Measurements from ENCODE around the gene CYP2A13.
"Not testable (repeated sequence)": the region's sequence is repeated elsewhere in the genome, so short reads cannot be mapped to it uniquely, and the experiment has no call there.

The CYP2A13 gene, protein sequence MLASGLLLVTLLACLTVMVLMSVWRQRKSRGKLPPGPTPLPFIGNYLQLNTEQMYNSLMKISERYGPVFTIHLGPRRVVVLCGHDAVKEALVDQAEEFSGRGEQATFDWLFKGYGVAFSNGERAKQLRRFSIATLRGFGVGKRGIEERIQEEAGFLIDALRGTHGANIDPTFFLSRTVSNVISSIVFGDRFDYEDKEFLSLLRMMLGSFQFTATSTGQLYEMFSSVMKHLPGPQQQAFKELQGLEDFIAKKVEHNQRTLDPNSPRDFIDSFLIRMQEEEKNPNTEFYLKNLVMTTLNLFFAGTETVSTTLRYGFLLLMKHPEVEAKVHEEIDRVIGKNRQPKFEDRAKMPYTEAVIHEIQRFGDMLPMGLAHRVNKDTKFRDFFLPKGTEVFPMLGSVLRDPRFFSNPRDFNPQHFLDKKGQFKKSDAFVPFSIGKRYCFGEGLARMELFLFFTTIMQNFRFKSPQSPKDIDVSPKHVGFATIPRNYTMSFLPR

DNA sequence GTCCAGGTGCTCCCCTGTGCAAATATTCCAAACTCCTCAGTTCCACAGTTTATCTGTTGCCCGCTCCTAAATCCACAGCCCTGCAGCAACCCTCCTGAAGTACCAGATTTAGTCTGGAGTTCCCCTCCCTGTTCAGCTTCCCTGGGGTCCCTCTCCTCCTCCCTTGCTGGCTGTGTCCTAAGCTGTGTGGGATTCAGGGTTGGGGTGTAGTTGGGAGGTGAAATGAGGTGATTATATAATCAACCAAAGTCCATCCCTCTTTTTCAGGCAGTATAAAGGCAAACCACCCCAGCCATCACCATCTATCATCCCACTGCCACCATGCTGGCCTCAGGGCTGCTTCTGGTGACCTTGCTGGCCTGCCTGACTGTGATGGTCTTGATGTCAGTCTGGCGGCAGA lies at the start of gene CYP2A13:
Gene CYP2A13 (plus strand): TSS at position 301 of the 400 bp plus-strand sequence. CDS start 21 bp downstream, at position 322.
- H4K20me1 ChIP-seq = no peaks in the 10 kb centered on the region
- H3K4me3 ChIP-seq = no peak within 1 kb of the TSS
- H3K4me1 ChIP-seq = no peaks in the 10 kb centered on the region
- H3K36me3 ChIP-seq = no peaks in the 10 kb centered on the region
- no peak within 1 kb of the TSS for H3K4me2 ChIP-seq
- H3K9me3 ChIP-seq = no peaks in the 10 kb centered on the region
- no peak within 1 kb of the TSS for H3K9ac ChIP-seq
- H3K27ac ChIP-seq = no peak within 1 kb of the TSS
- no peaks in the 10 kb centered on the region for H3K27me3 ChIP-seq
- no peak for TF ChIP-seq Cebpa-rat (IDR thresholded peaks at IDR 0.05)

DNA sequence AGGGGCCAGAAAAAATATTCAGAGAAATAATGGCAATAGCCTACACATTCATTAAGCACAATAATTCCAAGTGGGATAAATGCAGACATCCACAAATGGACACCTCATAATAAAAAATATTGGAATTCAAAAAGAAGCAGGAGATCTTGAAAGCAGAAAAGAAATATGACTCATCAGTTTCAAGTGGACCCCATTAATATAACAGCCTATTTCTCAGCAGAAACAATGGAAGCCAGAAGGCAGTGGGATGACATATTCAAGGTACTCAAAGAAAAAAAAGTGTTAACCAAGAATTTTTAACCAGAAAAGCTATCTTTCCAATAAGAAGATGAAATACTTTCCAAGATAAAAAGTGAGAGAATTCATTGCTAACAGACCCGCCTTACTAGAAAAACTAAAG lies 48.4 kb upstream of the CYP2A13 start:
- H3K9me3 ChIP-seq = no peaks in the 10 kb centered on the region
- H3K4me3 ChIP-seq = no peak overlapping the region
- H3K4me2 ChIP-seq = no peak overlapping the region
- H3K36me3 ChIP-seq = no peaks in the 10 kb centered on the region
- H4K20me1 ChIP-seq = no peaks in the 10 kb centered on the region
- H3K27ac ChIP-seq = no peak overlapping the region
- no peaks in the 10 kb centered on the region for H3K4me1 ChIP-seq
- no peak for TF ChIP-seq Cebpa-rat (IDR thresholded peaks at IDR 0.05)
- H3K9ac ChIP-seq = no peak overlapping the region
- H3K27me3 ChIP-seq = no peaks in the 10 kb centered on the region

DNA sequence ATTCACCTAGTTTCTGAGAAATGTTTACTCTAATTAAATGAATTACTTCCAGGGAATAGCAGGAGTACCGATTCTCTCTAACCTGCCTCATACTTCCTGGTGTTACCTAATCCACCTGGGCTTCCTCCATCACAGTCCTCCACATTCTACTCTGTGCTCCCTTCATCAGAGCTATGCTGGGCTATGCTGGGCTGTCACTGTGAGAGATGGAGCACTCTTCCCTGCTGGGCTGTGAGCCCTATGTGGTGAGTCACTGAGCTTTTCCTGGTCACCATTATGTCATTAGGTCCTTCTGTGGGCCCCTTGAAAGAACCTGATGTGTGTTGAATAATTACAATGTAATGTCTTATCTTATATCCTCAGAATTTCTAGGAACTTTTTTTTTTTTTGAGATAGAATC lies 43.2 kb upstream of the CYP2A13 start:
- not testable (repeated sequence) for H3K27me3 ChIP-seq, H3K4me2 ChIP-seq, H3K9ac ChIP-seq, H4K20me1 ChIP-seq, H3K4me1 ChIP-seq, H3K4me3 ChIP-seq, H3K36me3 ChIP-seq, H3K27ac ChIP-seq, H3K9me3 ChIP-seq

DNA sequence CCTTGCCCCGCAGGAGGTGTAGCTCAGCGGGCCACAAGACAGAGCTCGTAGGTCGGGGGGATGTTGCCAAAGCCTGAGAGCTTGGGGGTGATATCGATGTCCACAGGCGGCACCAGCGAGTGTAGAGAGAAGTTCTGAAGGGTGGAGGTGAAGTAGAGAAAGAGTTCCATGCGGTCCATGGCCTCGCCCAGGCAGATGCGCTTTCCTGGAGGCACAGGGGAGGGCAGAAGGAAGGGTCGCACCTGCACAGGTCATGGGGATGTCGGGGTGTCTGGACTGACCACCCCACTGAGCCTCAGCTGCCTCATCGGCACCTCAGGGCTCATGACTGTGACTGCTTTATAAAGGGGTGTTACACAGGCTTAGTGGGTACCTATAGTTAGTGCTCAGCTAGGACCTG lies 37.8 kb upstream of the CYP2A13 start:
- TF ChIP-seq Cebpa-rat (IDR thresholded peaks at IDR 0.05) = no peak

DNA sequence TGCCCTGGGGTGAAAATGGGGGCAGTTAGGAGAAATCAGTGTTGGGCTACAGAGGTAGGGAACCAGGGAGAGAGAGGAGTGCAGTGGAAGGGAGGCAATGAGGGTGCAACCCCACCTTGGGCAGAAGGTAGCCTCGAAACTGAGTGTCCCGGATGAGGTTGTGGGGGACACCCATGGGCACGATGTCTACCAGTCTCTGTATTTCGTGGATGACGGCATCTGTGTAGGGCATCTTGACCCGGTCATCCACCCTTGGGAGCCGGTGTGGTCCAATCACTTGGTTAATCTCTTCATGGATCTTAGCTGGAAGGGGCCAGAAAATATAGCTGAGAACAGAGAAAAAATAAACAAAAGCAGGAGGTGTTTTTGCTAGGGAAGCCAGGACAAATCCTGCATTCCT lies 36.1 kb upstream of the CYP2A13 start:
- not testable (repeated sequence) for H3K27ac ChIP-seq, H3K36me3 ChIP-seq, H3K9ac ChIP-seq, H3K4me2 ChIP-seq, H4K20me1 ChIP-seq, H3K4me3 ChIP-seq, H3K9me3 ChIP-seq, H3K4me1 ChIP-seq, H3K27me3 ChIP-seq

More for the DNA sequence above, 37.8 kb upstream of the CYP2A13 start:
- H3K4me1 ChIP-seq = no peaks in the 10 kb centered on the region
- no peaks in the 10 kb centered on the region for H3K27me3 ChIP-seq
- no peak overlapping the region for H3K4me2 ChIP-seq
- H3K27ac ChIP-seq = no peak overlapping the region
- no peaks in the 10 kb centered on the region for H3K9me3 ChIP-seq
- H3K9ac ChIP-seq = no peak overlapping the region
- no peaks in the 10 kb centered on the region for H3K36me3 ChIP-seq
- H4K20me1 ChIP-seq = no peaks in the 10 kb centered on the region
- no peak overlapping the region for H3K4me3 ChIP-seq

DNA sequence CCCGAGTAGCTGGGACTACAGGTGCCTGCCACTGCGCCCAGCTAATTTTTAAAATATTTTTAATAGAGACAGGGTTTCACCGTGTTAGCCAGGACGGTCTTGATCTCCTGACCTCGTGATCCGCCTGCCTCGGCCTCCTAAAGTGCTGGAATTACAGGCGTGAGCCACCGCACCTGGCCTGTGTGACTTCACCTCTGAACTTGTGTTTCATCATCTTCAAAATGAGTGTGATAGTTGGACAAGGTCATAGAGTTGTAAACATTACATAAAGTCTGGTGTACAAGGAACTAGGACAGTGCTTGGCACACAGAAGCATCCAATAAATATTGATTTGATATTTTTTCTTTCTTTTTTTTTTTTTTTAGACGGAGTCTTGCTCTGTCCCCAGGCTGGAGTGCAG lies 34.9 kb upstream of the CYP2A13 start:
- H3K27me3 ChIP-seq, H3K4me1 ChIP-seq, H4K20me1 ChIP-seq, H3K27ac ChIP-seq, H3K4me2 ChIP-seq, H3K36me3 ChIP-seq, H3K9me3 ChIP-seq, H3K4me3 ChIP-seq, H3K9ac ChIP-seq: not testable (repeated sequence)

DNA sequence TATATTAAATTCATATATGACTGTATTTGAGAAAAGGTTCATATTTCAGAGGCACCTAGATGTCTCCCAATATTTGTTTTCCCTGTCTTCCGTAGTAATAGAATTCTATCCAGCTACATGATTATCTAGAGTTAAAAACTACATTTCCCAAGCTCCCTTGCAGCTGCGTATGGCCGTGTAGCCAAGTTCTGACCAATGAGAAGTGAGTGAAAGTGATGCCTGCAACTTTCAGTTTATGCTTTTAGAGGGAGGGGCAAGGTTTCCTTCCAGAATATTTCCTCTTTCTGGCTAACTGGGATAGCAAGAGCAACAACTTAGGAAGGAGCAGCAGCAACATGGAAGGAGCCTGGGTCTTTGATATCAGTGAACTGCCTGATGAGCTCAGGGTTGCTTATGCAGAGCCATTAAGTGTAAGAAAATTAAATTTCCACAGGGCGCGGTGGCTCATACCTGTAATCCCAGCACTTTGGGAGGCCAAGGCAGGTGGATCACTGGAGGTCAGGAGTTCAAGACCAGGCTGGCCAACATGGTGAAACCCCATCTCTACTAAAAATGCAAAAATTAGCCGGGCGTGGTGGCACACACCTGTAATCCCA lies 23.2 kb upstream of the CYP2A13 start:
- H3K36me3 ChIP-seq = no peaks in the 10 kb centered on the region
- H3K27ac ChIP-seq = no peak overlapping the region
- no peaks in the 10 kb centered on the region for H4K20me1 ChIP-seq
- H3K4me3 ChIP-seq = no peak overlapping the region
- no peaks in the 10 kb centered on the region for H3K9me3 ChIP-seq
- no peaks in the 10 kb centered on the region; the same call in 1 of the 2 replicates for H3K4me1 ChIP-seq
- no peaks in the 10 kb centered on the region for H3K27me3 ChIP-seq
- no peak overlapping the region for H3K4me2 ChIP-seq
- H3K9ac ChIP-seq = no peak overlapping the region
- no peak for TF ChIP-seq Cebpa-rat (IDR thresholded peaks at IDR 0.05)

DNA sequence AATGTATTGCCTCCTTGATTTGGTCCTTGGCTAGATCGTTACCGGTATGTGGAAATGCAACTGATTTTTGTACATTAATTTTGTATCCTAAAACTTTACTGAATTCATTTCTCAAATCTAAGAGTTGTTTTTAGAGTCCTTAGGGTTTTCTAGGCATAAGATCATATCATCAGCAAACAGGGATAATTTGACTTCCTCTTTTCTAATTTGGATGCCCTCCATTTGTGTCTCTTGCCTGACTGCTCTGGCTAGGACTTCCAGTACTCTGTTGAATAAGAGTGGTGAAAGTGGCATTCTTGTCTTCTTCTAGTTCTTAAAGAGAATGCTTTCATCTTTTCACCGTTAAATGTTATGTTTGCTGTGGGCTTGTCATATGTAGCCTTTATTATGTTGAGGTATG lies 12.0 kb upstream of the CYP2A13 start:
- Histone ChIP-seq H3K4me1 (no peaks in the 10 kb centered on the region), H3K27ac (no peak overlapping the region), H3K27me3 (no peaks in the 10 kb centered on the region), H3K9me3 (0 out of 2 replicates have a peak, but pooled peaks cover 12% of the 10 kb centered on the region), H3K4me3 (no peak overlapping the region), H3K9ac (no peak overlapping the region), H3K4me2 (no peak overlapping the region), H3K36me3 (no peaks in the 10 kb centered on the region), H4K20me1 (no peaks in the 10 kb centered on the region)
- no peak for TF ChIP-seq Cebpa-rat (IDR thresholded peaks at IDR 0.05)

DNA sequence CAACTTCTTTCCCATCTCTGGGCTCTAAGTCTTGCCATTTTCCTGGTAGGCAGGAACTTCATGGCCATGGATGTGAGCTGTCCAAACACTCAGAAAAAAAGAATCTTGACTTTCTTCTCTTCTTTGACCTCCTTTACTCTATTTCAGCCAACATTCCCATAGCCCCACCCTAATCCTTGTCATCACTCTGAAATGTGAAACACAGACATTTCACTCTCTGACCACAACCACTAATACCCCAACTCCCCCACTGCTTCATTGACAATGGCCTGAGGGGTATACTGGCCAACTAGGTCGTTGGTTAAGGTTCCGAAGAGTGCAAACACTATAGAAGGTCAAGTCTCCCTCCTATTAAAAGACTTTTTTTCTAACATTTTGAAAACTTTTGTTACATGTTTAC lies 4.7 kb upstream of the CYP2A13 start:
- Histone ChIP-seq H3K4me2 (no peak overlapping the region), H3K36me3 (no peaks in the 10 kb centered on the region), H3K27ac (no peak overlapping the region), H3K9me3 (0 out of 2 replicates have a peak, but pooled peaks cover 12% of the 10 kb centered on the region), H3K4me3 (no peak overlapping the region), H3K4me1 (no peaks in the 10 kb centered on the region), H4K20me1 (no peaks in the 10 kb centered on the region), H3K27me3 (no peaks in the 10 kb centered on the region), H3K9ac (no peak overlapping the region)
- TF ChIP-seq Cebpa-rat (IDR thresholded peaks at IDR 0.05) = no peak

DNA sequence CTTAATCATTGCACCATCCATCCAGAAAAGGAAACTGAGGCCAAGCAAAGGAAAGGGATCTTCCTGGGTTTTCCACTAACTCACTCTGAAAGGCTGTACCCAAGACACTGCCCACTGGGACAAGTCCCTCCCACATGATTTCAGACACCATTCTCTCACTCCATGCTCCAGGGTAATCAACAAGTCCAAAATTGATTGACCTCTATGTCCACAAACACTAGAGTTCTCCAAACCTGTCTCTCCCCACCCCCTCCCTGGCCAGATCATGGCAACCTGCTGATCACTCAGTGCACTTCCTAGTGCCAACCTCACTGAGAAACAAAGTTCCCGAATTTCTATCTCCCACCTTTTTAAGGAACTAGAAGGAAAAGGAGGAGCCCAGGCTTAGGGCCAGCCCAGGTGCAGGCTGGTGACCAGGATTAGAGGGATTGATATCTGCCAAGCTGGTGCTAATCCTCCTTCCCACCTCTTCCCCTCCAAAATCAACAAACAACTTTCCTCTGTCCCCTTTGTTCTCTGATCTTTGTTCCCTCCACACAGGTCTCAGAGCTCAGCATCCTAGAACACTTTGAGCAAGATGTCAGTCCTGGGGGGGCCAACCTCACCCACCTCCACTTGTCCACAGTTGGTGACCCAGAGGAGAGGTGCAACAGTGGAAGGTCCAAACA lies 2.4 kb upstream of the CYP2A13 start:
- no peaks in the 10 kb centered on the region for H3K36me3 ChIP-seq
- TF ChIP-seq Cebpa-rat (IDR thresholded peaks at IDR 0.05) = no peak
- H4K20me1 ChIP-seq = no peaks in the 10 kb centered on the region
- H3K4me2 ChIP-seq = no peak overlapping the region
- no peak overlapping the region for H3K27ac ChIP-seq
- H3K4me3 ChIP-seq = no peak overlapping the region
- H3K4me1 ChIP-seq = no peaks in the 10 kb centered on the region
- H3K27me3 ChIP-seq = no peaks in the 10 kb centered on the region
- H3K9me3 ChIP-seq = no peaks in the 10 kb centered on the region
- H3K9ac ChIP-seq = no peak overlapping the region

Measured in BLaER1 (cell line).